Skeletal muscle tissue (tissue), 4 donors: ENCODE data around the gene HTT. TPM values are rescaled to one million over a fixed set of nuclear protein-coding genes. Genes with fewer than 3 reads are reported as not detected.
"Not testable (repeated sequence)": the region's sequence is repeated elsewhere in the genome, so short reads cannot be mapped to it uniquely, and the experiment has no call there.

Experiments used
- H3K27ac ChIP-seq: one replicate; pipeline ENCODE4 v1.7.0; 2013; ENCODE audit warnings: mild to moderate bottlenecking, low read depth, low read length, inconsistent platforms
- H3K27me3 ChIP-seq, 3 donors: one replicate each; pipeline ENCODE4 v1.7.0; 2013; ENCODE audit warnings: low read length in 3 of 3; ENCODE audit not compliant: control insufficient read depth in 3 of 3, insufficient read depth in 3 of 3
- H3K36me3 ChIP-seq, 3 donors: one replicate each; pipeline ENCODE4 v1.7.0; 2013; ENCODE audit warnings: low read length in 3 of 3; ENCODE audit not compliant: control insufficient read depth in 3 of 3, insufficient read depth in 3 of 3
- H3K4me1 ChIP-seq, 3 donors: one replicate each; pipeline ENCODE4 v1.7.0; 2013; ENCODE audit warnings: low read length in 3 of 3, mild to moderate bottlenecking in 3 of 3; ENCODE audit not compliant: control insufficient read depth in 3 of 3, insufficient read depth in 3 of 3
- H3K4me3 ChIP-seq, 3 donors: one replicate each; pipeline ENCODE4 v1.7.0; 2013; ENCODE audit warnings: low read length in 3 of 3
- H3K9ac ChIP-seq, 3 donors: one replicate each; pipeline ENCODE4 v1.7.0; 2013; ENCODE audit warnings: low read length in 3 of 3, mild to moderate bottlenecking in 3 of 3, moderate library complexity in 2 of 3, low read depth in 1 of 3
- H3K9me3 ChIP-seq, 3 donors: one replicate each; pipeline ENCODE4 v1.7.0; 2013; ENCODE audit warnings: low read length in 3 of 3; ENCODE audit not compliant: control insufficient read depth in 3 of 3
- total RNA-seq: library from RNA; depleted of rRNA; stranded (reverse); fragments of >200 nt; gene quantifications from one replicate; pipeline ENCODE4 v1.2.3, GENCODE V29; 2014
- donor health status: Osteomylitis.

Gene HTT
- total RNA-seq, 1 donor from 2014 or later = 43.8 TPM

- Histone ChIP-seq H3K9ac (no peak overlapping the region), H3K27me3 (no peaks in the 10 kb centered on the region), H3K36me3 (no peaks in the 10 kb centered on the region), H3K9me3 (no peaks in the 10 kb centered on the region), H3K4me3 (no peak overlapping the region), H3K4me1 (peaks cover 9 to 20% (median 19%) of the 10 kb centered on the region in 3 donors), H3K27ac (no peak overlapping the region)
These were observed 5.2 kb downstream of the HTT start for GRCh38 chr4:3079694-3080123.

DNA sequence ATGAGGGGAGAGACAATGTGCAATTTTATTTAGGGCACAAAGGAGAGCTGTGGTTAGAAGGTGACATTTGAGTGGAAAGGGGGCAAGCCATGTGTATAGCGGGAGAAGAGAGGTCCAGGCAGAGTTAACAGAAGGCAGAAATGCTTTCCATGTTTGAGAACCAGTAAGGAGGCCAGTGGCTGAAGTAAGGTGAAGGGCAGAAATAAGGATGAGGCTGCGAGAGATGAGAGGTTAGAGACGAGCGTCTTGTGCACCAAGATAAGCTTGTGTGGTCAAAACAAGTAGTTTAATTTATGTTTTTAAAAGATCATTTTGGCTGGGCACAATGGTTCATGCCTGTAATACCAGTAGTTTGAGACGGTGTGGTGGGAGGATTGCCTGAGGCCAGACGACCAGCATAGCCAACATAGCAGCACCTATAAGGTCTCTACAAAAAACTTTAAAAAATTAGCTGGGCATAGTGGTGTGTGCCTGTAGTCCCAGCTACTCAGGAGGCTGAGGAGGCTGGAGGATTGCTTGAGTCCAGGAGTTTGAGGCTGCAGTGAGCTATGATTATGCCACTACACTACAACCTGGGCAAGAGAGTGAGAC, 8.5 kb downstream of the HTT start:
- Histone ChIP-seq H3K4me3 (no peak overlapping the region), H3K36me3 (peaks cover 4 to 5% (median 5%) of the 10 kb centered on the region in 3 donors), H3K9ac (no peak overlapping the region), H3K27me3 (no peaks in the 10 kb centered on the region), H3K9me3 (no peaks in the 10 kb centered on the region), H3K27ac (no peak overlapping the region), H3K4me1 (peaks cover 0 to 7% (median 5%) of the 10 kb centered on the region in 3 donors)

- Histone ChIP-seq H3K4me3 (no peak overlapping the region), H3K27ac (no peak overlapping the region), H3K4me1 (peaks cover 0 to 7% (median 5%) of the 10 kb centered on the region in 3 donors), H3K36me3 (peaks cover 4 to 7% (median 5%) of the 10 kb centered on the region in 3 donors), H3K9ac (no peak overlapping the region), H3K9me3 (no peaks in the 10 kb centered on the region), H3K27me3 (no peaks in the 10 kb centered on the region)
These were observed 9.3 kb downstream of the HTT start for GRCh38 chr4:3083732-3084131.

- Histone ChIP-seq H3K9ac (no peak overlapping the region), H3K36me3 (peaks cover 6 to 8% (median 7%) of the 10 kb centered on the region in 3 donors), H3K27ac (no peak overlapping the region), H3K4me1 (peaks cover 0 to 3% (median 0%) of the 10 kb centered on the region in 3 donors), H3K4me3 (no peak overlapping the region), H3K9me3 (no peaks in the 10 kb centered on the region), H3K27me3 (no peaks in the 10 kb centered on the region)
These were observed 11.6 kb downstream of the HTT start for GRCh38 chr4:3085948-3086670.

GRCh38 chr4:3087115-3087797, 12.8 kb downstream of the HTT start:
- Histone ChIP-seq H3K4me3 (no peak overlapping the region), H3K9me3 (no peaks in the 10 kb centered on the region), H3K27ac (no peak overlapping the region), H3K36me3 (peaks cover 7 to 11% (median 8%) of the 10 kb centered on the region in 3 donors), H3K9ac (no peak overlapping the region), H3K4me1 (peaks cover 0 to 3% (median 0%) of the 10 kb centered on the region in 3 donors), H3K27me3 (no peaks in the 10 kb centered on the region)

GRCh38 chr4:3091464-3091863, 17.0 kb downstream of the HTT start:
- no peaks in the 10 kb centered on the region for H3K9me3 ChIP-seq
- no peak overlapping the region for H3K9ac ChIP-seq
- peaks cover 7 to 14% (median 8%) of the 10 kb centered on the region in 3 donors for H3K36me3 ChIP-seq
- no peaks in the 10 kb centered on the region for H3K27me3 ChIP-seq
- H3K27ac ChIP-seq = no peak overlapping the region
- no peaks in the 10 kb centered on the region for H3K4me1 ChIP-seq
- H3K4me3 ChIP-seq = no peak overlapping the region

- H3K36me3 ChIP-seq, H3K4me3 ChIP-seq, H3K4me1 ChIP-seq, H3K27me3 ChIP-seq, H3K9ac ChIP-seq, H3K9me3 ChIP-seq, H3K27ac ChIP-seq: not testable (repeated sequence)
These were observed 20.2 kb downstream of the HTT start for GRCh38 chr4:3094701-3095100.

DNA sequence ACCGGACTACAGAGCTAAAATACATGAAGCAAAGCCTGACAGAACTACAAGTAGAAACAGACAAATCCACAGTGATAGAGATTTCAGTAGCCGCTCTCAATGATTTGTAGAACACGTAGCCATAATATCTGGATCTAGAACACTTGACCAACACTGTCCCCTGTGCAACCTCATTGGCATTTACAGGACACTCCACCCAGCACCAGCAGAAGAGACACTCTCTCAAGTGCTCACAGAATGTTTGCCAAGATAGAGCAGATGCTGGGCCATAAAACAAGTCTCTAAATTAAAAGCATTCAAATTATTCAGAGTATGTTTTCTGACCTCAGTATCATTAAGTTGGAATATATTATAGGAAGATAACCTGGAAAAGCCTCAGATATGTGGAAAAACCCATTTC, 21.7 kb downstream of the HTT start:
- no peak overlapping the region for H3K4me3 ChIP-seq
- no peak overlapping the region for H3K27ac ChIP-seq
- peaks cover 13 to 21% (median 13%) of the 10 kb centered on the region in 3 donors for H3K36me3 ChIP-seq
- no peaks in the 10 kb centered on the region for H3K27me3 ChIP-seq
- H3K9me3 ChIP-seq = no peaks in the 10 kb centered on the region
- H3K9ac ChIP-seq = no peak overlapping the region
- peaks cover 0 to 2% (median under 1%) of the 10 kb centered on the region in 3 donors for H3K4me1 ChIP-seq

- Histone ChIP-seq H3K9me3 (no peaks in the 10 kb centered on the region), H3K4me1 (peaks cover 0 to 3% (median 2%) of the 10 kb centered on the region in 3 donors), H3K27ac (no peak overlapping the region), H3K27me3 (no peaks in the 10 kb centered on the region), H3K4me3 (no peak overlapping the region), H3K9ac (no peak overlapping the region), H3K36me3 (peaks cover 23 to 31% (median 27%) of the 10 kb centered on the region in 3 donors)
These were observed 23.9 kb downstream of the HTT start for GRCh38 chr4:3098346-3098745.
